Left lung (tissue), 10 donors: ENCODE measurements around the gene ATF6. TPM values are rescaled to one million over a fixed set of nuclear protein-coding genes. Genes with fewer than 3 reads are reported as not detected.
"Not testable (repeated sequence)": the region's sequence is repeated elsewhere in the genome, so short reads cannot be mapped to it uniquely, and the experiment has no call there.

Experiments used
- ATAC-seq: fragments of 200-7000 bp; cut with Tn5 transposase; one replicate; pipeline ENCODE4 v1.9.1; 2020; ENCODE audit warnings: moderate library complexity
- DNase-seq, 4 donors: peaks; one replicate each; pipeline ENCODE4 v3.0.0-alpha.2; 2013 to 2020
- H3K27ac ChIP-seq, 2 donors: fragments of 200-600 bp; sonication (generic) in 1 of 2; one replicate each; pipeline versions ENCODE4 v1.5.0 to v1.8.0; 2020 to 2021
- H3K27me3 ChIP-seq, 2 donors: fragments of 200-600 bp; sonication (generic) in 1 of 2; one replicate each; pipeline versions ENCODE4 v1.5.0 to v1.8.0; 2020 to 2021
- H3K36me3 ChIP-seq, 2 donors: fragments of 200-600 bp; sonication (generic) in 1 of 2; one replicate each; pipeline versions ENCODE4 v1.5.0 to v1.8.0; 2020 to 2021
- H3K4me1 ChIP-seq, 2 donors: fragments of 200-600 bp; one replicate each; pipeline ENCODE4 v1.8.0; 2021
- H3K4me3 ChIP-seq, 2 donors: fragments of 200-600 bp; sonication (generic) in 1 of 2; one replicate each; pipeline versions ENCODE4 v1.5.0 to v1.8.0; 2020 to 2021; ENCODE audit warnings: mild to moderate bottlenecking in 1 of 2
- H3K9me3 ChIP-seq, 2 donors: fragments of 200-600 bp; sonication (generic) in 1 of 2; one replicate each; pipeline versions ENCODE4 v1.5.0 to v1.8.0; 2020 to 2021
- CTCF ChIP-seq, 2 donors: fragments of 200-600 bp; sonication (generic) in 1 of 2; IDR thresholded peaks; one replicate each; pipeline versions ENCODE4 v1.5.0 to v1.8.0; 2021; ENCODE audit warnings: antibody characterized with exemption in 2 of 2
- intact Hi-C, 2 donors: fragments of 100-400 bp; cut with DNase I; formaldehyde crosslinking; loops; one replicate each; pipeline versions ENCODE4 v1.11.2 to v1.14.2; 2022
- polyA plus RNA-seq, 6 donors: library from polyadenylated mRNA; unstranded; fragments of 120-200 nt; gene quantifications; one replicate each; pipeline ENCODE4 v1.2.1, GENCODE V29; 2013; ENCODE audit not compliant: insufficient read length in 6 of 6
- total RNA-seq, 2 donors: library from RNA; stranded (reverse); fragmentation: NEBNext Ultra II Directional; extraction: Animal tissue kit (Norgen Biotek cat#: 25700); gene quantifications; one replicate each; pipeline ENCODE4 v1.2.1, GENCODE V29; 2021
- donor health status: DM: no; HTN: yes; CAD: no.
- donor health status: DM: no; HTN: no; CAD: no.

The ATF6 gene
- total and polyA plus RNA-seq, 8 donors: 26.3 to 32.6 (median 29.5) TPM

GRCh38 chr1:161792740-161793139 lies 26.6 kb downstream of the ATF6 start:
- Histone ChIP-seq H3K27ac (no peak overlapping the region), H3K4me3 (no peak overlapping the region), H3K9me3 (no peaks in the 10 kb centered on the region), H3K36me3 (peaks cover 0 to 69% of the 10 kb centered on the region in 2 donors), H3K27me3 (no peaks in the 10 kb centered on the region), H3K4me1 (no peaks in the 10 kb centered on the region)
- ATAC-seq: peak; percentile 90
- intact Hi-C loops: loop anchor here in 1 of 2 donors (5.0 kb wide), 1 partner anchor 245 kb away; no protein-coding TSS in a partner anchor
- TF ChIP-seq CTCF (IDR thresholded peaks at IDR 0.05): peak; percentile 42 to 44
- DNase-seq: peak in 2 of 4 donors; percentile 31 to 52

GRCh38 chr1:161799792-161800191 lies 33.7 kb downstream of the ATF6 start:
- Histone ChIP-seq H3K27ac (no peak overlapping the region), H3K9me3 (no peaks in the 10 kb centered on the region), H3K36me3 (peaks cover 0 to 85% of the 10 kb centered on the region in 2 donors), H3K4me3 (no peak overlapping the region), H3K27me3 (no peaks in the 10 kb centered on the region), H3K4me1 (no peaks in the 10 kb centered on the region)
- DNase-seq (no peak), ATAC-seq (no peak)
- no peak for TF ChIP-seq CTCF (IDR thresholded peaks at IDR 0.05)
- intact Hi-C loops: no loop called here

- Histone ChIP-seq H3K27me3 (no peaks in the 10 kb centered on the region), H3K4me1 (no peaks in the 10 kb centered on the region), H3K9me3 (no peaks in the 10 kb centered on the region), H3K27ac (no peak overlapping the region), H3K4me3 (no peak overlapping the region), H3K36me3 (peaks cover 0 to 78% of the 10 kb centered on the region in 2 donors)
- TF ChIP-seq CTCF (IDR thresholded peaks at IDR 0.05): no peak
- DNase-seq (peak in 2 of 4 donors; percentile 16 to 51), ATAC-seq (peak; percentile 91)
- intact Hi-C loops: no loop called here
These were observed 35.8 kb downstream of the ATF6 start for GRCh38 chr1:161801955-161802354.

GRCh38 chr1:161803181-161803580 lies 37.1 kb downstream of the ATF6 start:
- no peaks in the 10 kb centered on the region for H3K9me3 ChIP-seq
- H3K4me3 ChIP-seq: no peak overlapping the region
- no peaks in the 10 kb centered on the region for H3K27me3 ChIP-seq
- ATAC-seq (no peak), DNase-seq (no peak)
- H3K4me1 ChIP-seq: no peaks in the 10 kb centered on the region
- H3K27ac ChIP-seq: no peak overlapping the region
- TF ChIP-seq CTCF (IDR thresholded peaks at IDR 0.05): no peak
- intact Hi-C loops: no loop called here
- peaks cover 0 to 70% of the 10 kb centered on the region in 2 donors for H3K36me3 ChIP-seq

- H3K9me3 ChIP-seq: peaks cover 0 to 8% of the 10 kb centered on the region in 2 donors
- H3K4me1 ChIP-seq: no peaks in the 10 kb centered on the region
- H3K27ac ChIP-seq: no peak overlapping the region
- TF ChIP-seq CTCF (IDR thresholded peaks at IDR 0.05): no peak
- ATAC-seq (no peak), DNase-seq (no peak)
- intact Hi-C loops: no loop called here
- no peaks in the 10 kb centered on the region for H3K27me3 ChIP-seq
- H3K36me3 ChIP-seq: peaks cover 0 to 67% of the 10 kb centered on the region in 2 donors
- no peak overlapping the region for H3K4me3 ChIP-seq
These were observed 39.5 kb downstream of the ATF6 start for GRCh38 chr1:161805399-161806197.

GRCh38 chr1:161809202-161809601 lies 43.1 kb downstream of the ATF6 start:
- H3K4me1 ChIP-seq, intact Hi-C loops, H3K27ac ChIP-seq, H3K27me3 ChIP-seq, ATAC-seq, H3K4me3 ChIP-seq, DNase-seq, H3K9me3 ChIP-seq: not testable (repeated sequence)
- H3K36me3 ChIP-seq: peaks cover 0 to 53% of the 10 kb centered on the region in 2 donors

- ATAC-seq: not testable (repeated sequence)
These were observed 43.5 kb downstream of the ATF6 start for GRCh38 chr1:161809656-161810055.

More at GRCh38 chr1:161809656-161810055, 43.5 kb downstream of the ATF6 start:
- H3K4me3 ChIP-seq, H3K4me1 ChIP-seq, intact Hi-C loops, H3K9me3 ChIP-seq, H3K27ac ChIP-seq, H3K27me3 ChIP-seq, DNase-seq: not testable (repeated sequence)
- peaks cover 0 to 57% of the 10 kb centered on the region in 2 donors for H3K36me3 ChIP-seq
